H9 (cell line): ENCODE data around the gene HS3ST4. TPM values are rescaled to one million over a fixed set of nuclear protein-coding genes. Genes with fewer than 3 reads are reported as not detected.

Experiments used
- DNase-seq: peaks from one replicate; pipeline ENCODE4 v3.0.0-alpha.2; 2017
- H2AFZ ChIP-seq: one replicate; pipeline ENCODE4 v1.6.1; 2013; ENCODE audit warnings: mild to moderate bottlenecking, low read length, control low read depth, moderate library complexity
- H2AK5ac ChIP-seq: 2 replicates; pipeline ENCODE4 v1.6.1; 2013; ENCODE audit warnings: low read length, control low read depth, mixed read lengths; ENCODE audit not compliant: insufficient read length
- H2BK120ac ChIP-seq: one replicate; pipeline ENCODE4 v1.6.1; 2013; ENCODE audit warnings: low read depth, mild to moderate bottlenecking, low read length, control low read depth, inconsistent platforms; ENCODE audit not compliant: poor library complexity, severe bottlenecking
- H2BK12ac ChIP-seq: 2 replicates; pipeline ENCODE4 v1.6.1; 2013; ENCODE audit warnings: low read length, control low read depth, mixed read lengths, low read depth; ENCODE audit not compliant: insufficient read length
- H2BK15ac ChIP-seq: 2 replicates; pipeline ENCODE4 v1.6.1; 2013; ENCODE audit warnings: low read depth, low read length, control low read depth
- H2BK20ac ChIP-seq: one replicate; pipeline ENCODE4 v1.6.1; 2013; ENCODE audit warnings: low read depth, mild to moderate bottlenecking, low read length, control low read depth, inconsistent platforms; ENCODE audit not compliant: poor library complexity, severe bottlenecking
- H2BK5ac ChIP-seq: 2 replicates; pipeline ENCODE4 v1.6.1; 2013; ENCODE audit warnings: low read length, control low read depth, mixed read lengths; ENCODE audit not compliant: insufficient read length
- H3K14ac ChIP-seq: 2 replicates; pipeline ENCODE4 v1.6.1; 2013; ENCODE audit warnings: low read length, control low read depth; ENCODE audit not compliant: insufficient read depth
- H3K18ac ChIP-seq: 2 replicates; pipeline ENCODE4 v1.6.1; 2013; ENCODE audit warnings: low read depth, mild to moderate bottlenecking, mixed read lengths, low read length, control low read depth; ENCODE audit not compliant: insufficient read length
- H3K23ac ChIP-seq: 2 replicates; pipeline ENCODE4 v1.6.1; 2013; ENCODE audit warnings: low read length, control low read depth, mixed read lengths, low read depth; ENCODE audit not compliant: insufficient read length
- H3K23me2 ChIP-seq: 2 replicates; pipeline ENCODE4 v1.6.1; 2013; ENCODE audit warnings: low read depth, mild to moderate bottlenecking, mixed read lengths, low read length, control low read depth; ENCODE audit not compliant: insufficient read length, poor library complexity, severe bottlenecking
- H3K27ac ChIP-seq: 2 replicates; pipeline ENCODE4 v1.5.1; 2013; ENCODE audit warnings: low read length, control low read depth, mixed read lengths, low read depth; ENCODE audit not compliant: insufficient read length
- H3K27me3 ChIP-seq: 2 replicates; pipeline ENCODE4 v1.6.1; 2013; ENCODE audit warnings: low read length, control low read depth, inconsistent platforms; ENCODE audit not compliant: insufficient read depth
- H3K4ac ChIP-seq: 2 replicates; pipeline ENCODE4 v1.6.1; 2013; ENCODE audit warnings: low read depth, mild to moderate bottlenecking, control low read depth, inconsistent platforms, low read length, moderate library complexity
- H3K4me1 ChIP-seq: 2 replicates; pipeline ENCODE4 v1.6.1; 2013; ENCODE audit warnings: low read length, control low read depth, inconsistent platforms; ENCODE audit not compliant: insufficient read depth
- H3K4me2 ChIP-seq: 2 replicates; pipeline ENCODE4 v1.6.1; 2013; ENCODE audit warnings: low read length, control low read depth, mixed read lengths; ENCODE audit not compliant: insufficient read length, insufficient read depth
- H3K56ac ChIP-seq: 2 replicates; pipeline ENCODE4 v1.6.1; 2013; ENCODE audit warnings: low read depth, mild to moderate bottlenecking, mixed read lengths, low read length, control low read depth; ENCODE audit not compliant: insufficient read length
- H3K79me1 ChIP-seq: 2 replicates; pipeline ENCODE4 v1.6.1; 2013; ENCODE audit warnings: low read depth, mild to moderate bottlenecking, moderate library complexity, low read length, control low read depth, inconsistent platforms; ENCODE audit not compliant: insufficient read depth, poor library complexity, severe bottlenecking
- H3K79me2 ChIP-seq: 2 replicates; pipeline ENCODE4 v1.6.1; 2013; ENCODE audit warnings: low read length, control low read depth, inconsistent platforms; ENCODE audit not compliant: insufficient read depth
- H3K9ac ChIP-seq: 2 replicates; pipeline ENCODE4 v1.6.1; 2013; ENCODE audit warnings: low read length, control low read depth, mixed read lengths; ENCODE audit not compliant: insufficient read length; ENCODE audit errors: extremely low read depth
- H3K9me3 ChIP-seq: one replicate; pipeline ENCODE4 v1.6.1; 2013; ENCODE audit warnings: low read depth, low read length, inconsistent platforms; ENCODE audit not compliant: control insufficient read depth
- H3T11ph ChIP-seq: one replicate; pipeline ENCODE4 v1.6.1; 2013; ENCODE audit warnings: mild to moderate bottlenecking, low read length, control low read depth, inconsistent platforms
- H4K20me1 ChIP-seq: one replicate; pipeline ENCODE4 v1.6.1; 2013; ENCODE audit not compliant: control insufficient read depth, insufficient read length, insufficient read depth
- H4K5ac ChIP-seq: 2 replicates; pipeline ENCODE4 v1.6.1; 2013; ENCODE audit warnings: low read depth, mild to moderate bottlenecking, mixed read lengths, low read length, control low read depth; ENCODE audit not compliant: insufficient read length
- H4K8ac ChIP-seq: replicated peaks from 2 replicates; pipeline ENCODE4 v1.6.1; 2013; ENCODE audit warnings: low read length, control low read depth, mixed read lengths, low read depth; ENCODE audit not compliant: insufficient read length
- H4K91ac ChIP-seq: 2 replicates; pipeline ENCODE4 v1.6.1; 2013; ENCODE audit warnings: low read depth, mild to moderate bottlenecking, moderate library complexity, mixed read lengths, low read length, control low read depth; ENCODE audit not compliant: insufficient read length
- H3K27ac Mint-ChIP-seq, 3 experiments: 2 replicates in 2 of 3; 3 replicates in 1 of 3; pipeline ENCODE4 v1.8.0; 2020 to 2021; ENCODE audit warnings: mixed read lengths in 3 of 3, mild to moderate bottlenecking in 1 of 3, moderate library complexity in 1 of 3
- H3K27me3 Mint-ChIP-seq: 2 replicates; pipeline ENCODE4 v1.8.0; 2021; ENCODE audit warnings: low read depth, mild to moderate bottlenecking, moderate library complexity, mixed read lengths
- H3K36me3 Mint-ChIP-seq, 3 experiments: 2 replicates in 2 of 3; 3 replicates in 1 of 3; pipeline ENCODE4 v1.8.0; 2020 to 2021; ENCODE audit warnings: low read depth in 3 of 3, mixed read lengths in 3 of 3; ENCODE audit not compliant: insufficient read depth in 1 of 3
- H3K4me1 Mint-ChIP-seq, 2 experiments: 2 replicates each; pipeline ENCODE4 v1.8.0; 2020; ENCODE audit warnings: mixed read lengths in 2 of 2
- H3K4me3 Mint-ChIP-seq, 2 experiments: 2 replicates in 1 of 2; 3 replicates in 1 of 2; pipeline ENCODE4 v1.8.0; 2020 to 2021; ENCODE audit warnings: mild to moderate bottlenecking in 2 of 2, mixed read lengths in 2 of 2, moderate library complexity in 1 of 2
- H3K9me3 Mint-ChIP-seq, 2 experiments: 2 replicates in 1 of 2; 3 replicates in 1 of 2; pipeline ENCODE4 v1.8.0; 2020; ENCODE audit warnings: mild to moderate bottlenecking in 2 of 2, mixed read lengths in 2 of 2, moderate library complexity in 1 of 2
- CTCF ChIP-seq: fragments of 200-600 bp; sonication (generic); conservative IDR thresholded peaks from 3 replicates; pipeline ENCODE4 v1.8.0; 2021; ENCODE audit warnings: antibody characterized with exemption, mild to moderate bottlenecking
- WGBS: extraction: QIAGEN DNeasy Blood & Tissue Kit; methylation state at CpG from one replicate; pipeline ENCODE4 v1.1.7; 2013; ENCODE audit warnings: missing lambda C conversion rate, low lambda C conversion rate, mixed read lengths; ENCODE audit not compliant: insufficient read length; ENCODE audit errors: extremely low coverage; 5-methylcytosine and 5-hydroxymethylcytosine counted together
- total RNA-seq: library from RNA; stranded (reverse); gene quantifications from 2 replicates; pipeline ENCODE4 v1.2.1, GENCODE V29; 2021

HS3ST4 gene
- total RNA-seq, 1 experiment from 2014 or later = 1.7 TPM

GRCh38 chr16:25977121-25977520 lies 285.4 kb downstream of the HS3ST4 start:
- Histone ChIP-seq H4K5ac (no peak overlapping the region), H4K91ac (no peak overlapping the region), H2BK120ac (no peak overlapping the region), H3K79me1 (no peaks in the 10 kb centered on the region), H3K23me2 (no peaks in the 10 kb centered on the region), H3K9me3 (no peaks in the 10 kb centered on the region), H3K27ac (no peak overlapping the region), H3K79me2 (no peaks in the 10 kb centered on the region), H3K14ac (no peak overlapping the region), H3K56ac (no peak overlapping the region), H3K27me3 (no peaks in the 10 kb centered on the region), H3K9ac (no peak overlapping the region), H4K8ac (no peak overlapping the region), H2BK20ac (no peak overlapping the region), H3K4ac (no peak overlapping the region), H3K23ac (no peak overlapping the region), H2BK12ac (no peak overlapping the region), H3K4me1 (no peaks in the 10 kb centered on the region), H3T11ph (no peak overlapping the region), H4K20me1 (no peaks in the 10 kb centered on the region), H2AFZ (no peak overlapping the region), H3K18ac (no peak overlapping the region), H2BK5ac (no peak overlapping the region), H2BK15ac (no peak overlapping the region), H3K4me2 (no peak overlapping the region), H2AK5ac (no peak overlapping the region)
- Mint-ChIP-seq H3K4me3 (no peak overlapping the region), H3K27me3 (peaks cover 5% of the 10 kb centered on the region; the same call in 1 of the 2 replicates), H3K9me3 (no peaks in the 10 kb centered on the region), H3K36me3 (peaks cover 0 to 3% (median 2%) of the 10 kb centered on the region in 3 experiments; a peak in 1 of 7 replicates), H3K4me1 (peaks cover 5 to 11% of the 10 kb centered on the region in 2 experiments), H3K27ac (no peak overlapping the region)
- DNase-seq = no peak
- no peak for TF ChIP-seq CTCF
- no CpG with 5 or more reads among the region's 4 CpGs for WGBS
